WTC11 (cell line): ENCODE results near the gene MIB1.
A peak's percentile ranks its signal among the peaks of the same experiment; 100 is the strongest.

Experiments used
- FOXK1 ChIP-seq: sonication (generic); formaldehyde crosslinking; IDR thresholded peaks from 2 replicates; pipeline ENCODE4 v1.8.0; 2022; ENCODE audit warnings: mild to moderate bottlenecking, moderate library complexity, missing genetic modification reagents
- TF ChIP-seq, protein P1 (sequence below): sonication (generic); formaldehyde crosslinking; IDR thresholded peaks from 2 replicates; pipeline ENCODE4 v1.8.1; 2023; ENCODE audit warnings: mild to moderate bottlenecking, missing genetic modification reagents, borderline replicate concordance
- TF ChIP-seq, protein P2 (sequence below): fragments of 200-600 bp; IDR thresholded peaks from 2 replicates; pipeline ENCODE4 v1.8.0; 2022; ENCODE audit warnings: antibody characterized with exemption
- TF ChIP-seq, protein P3 (sequence below): sonication (generic); formaldehyde crosslinking; IDR thresholded peaks from 2 replicates; pipeline ENCODE4 v1.8.1; 2023; ENCODE audit warnings: mild to moderate bottlenecking, missing genetic modification reagents, moderate library complexity
- TF ChIP-seq, protein P4 (sequence below): sonication (generic); formaldehyde crosslinking; conservative IDR thresholded peaks from 2 replicates; pipeline ENCODE4 v1.8.1; 2022; ENCODE audit warnings: mild to moderate bottlenecking, missing genetic modification reagents
- TF ChIP-seq, protein P5 (sequence below): sonication (generic); formaldehyde crosslinking; IDR thresholded peaks from 2 replicates; pipeline ENCODE4 v1.8.0; 2023; ENCODE audit warnings: missing genetic modification reagents
- TF ChIP-seq, protein P6 (sequence below): sonication (generic); formaldehyde crosslinking; IDR thresholded peaks from 2 replicates; pipeline ENCODE4 v1.8.0; 2022; ENCODE audit warnings: mild to moderate bottlenecking, missing genetic modification reagents
- TF ChIP-seq, protein P7 (sequence below): fragments of 250-450 bp; sonication (Bioruptor Pico); IDR thresholded peaks from 2 replicates; pipeline ENCODE4 v1.9.0; 2021; ENCODE audit warnings: mild to moderate bottlenecking

DNA sequence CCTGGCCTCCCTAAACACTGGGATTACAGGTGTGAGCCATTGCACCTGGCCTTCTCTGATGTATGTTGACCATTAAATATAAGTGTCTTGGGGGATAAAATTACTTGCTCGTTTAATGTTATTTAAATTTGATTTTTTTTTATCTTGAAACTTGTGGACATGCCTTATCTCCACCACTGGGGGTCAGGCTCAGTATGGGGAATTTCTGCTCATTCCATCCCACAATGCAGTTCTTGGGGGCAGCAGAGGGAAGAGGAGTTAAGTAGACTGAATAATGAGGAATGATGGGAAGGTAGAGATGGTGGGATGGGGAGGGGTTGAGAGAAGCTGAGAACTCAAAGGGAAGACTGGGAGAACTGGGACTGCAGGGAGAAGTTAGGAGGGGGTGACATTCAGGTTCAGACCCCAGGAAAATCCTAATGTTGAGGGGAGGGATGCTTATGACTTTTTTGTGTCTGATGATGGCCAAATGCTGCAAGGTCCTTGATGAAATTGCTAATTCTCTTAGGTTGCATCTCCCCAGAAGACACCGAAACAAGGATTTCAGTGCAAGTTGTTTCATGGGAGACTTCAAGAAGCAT, 174.2 kb downstream of the MIB1 start:
- TF ChIP-seq, protein P1, sequence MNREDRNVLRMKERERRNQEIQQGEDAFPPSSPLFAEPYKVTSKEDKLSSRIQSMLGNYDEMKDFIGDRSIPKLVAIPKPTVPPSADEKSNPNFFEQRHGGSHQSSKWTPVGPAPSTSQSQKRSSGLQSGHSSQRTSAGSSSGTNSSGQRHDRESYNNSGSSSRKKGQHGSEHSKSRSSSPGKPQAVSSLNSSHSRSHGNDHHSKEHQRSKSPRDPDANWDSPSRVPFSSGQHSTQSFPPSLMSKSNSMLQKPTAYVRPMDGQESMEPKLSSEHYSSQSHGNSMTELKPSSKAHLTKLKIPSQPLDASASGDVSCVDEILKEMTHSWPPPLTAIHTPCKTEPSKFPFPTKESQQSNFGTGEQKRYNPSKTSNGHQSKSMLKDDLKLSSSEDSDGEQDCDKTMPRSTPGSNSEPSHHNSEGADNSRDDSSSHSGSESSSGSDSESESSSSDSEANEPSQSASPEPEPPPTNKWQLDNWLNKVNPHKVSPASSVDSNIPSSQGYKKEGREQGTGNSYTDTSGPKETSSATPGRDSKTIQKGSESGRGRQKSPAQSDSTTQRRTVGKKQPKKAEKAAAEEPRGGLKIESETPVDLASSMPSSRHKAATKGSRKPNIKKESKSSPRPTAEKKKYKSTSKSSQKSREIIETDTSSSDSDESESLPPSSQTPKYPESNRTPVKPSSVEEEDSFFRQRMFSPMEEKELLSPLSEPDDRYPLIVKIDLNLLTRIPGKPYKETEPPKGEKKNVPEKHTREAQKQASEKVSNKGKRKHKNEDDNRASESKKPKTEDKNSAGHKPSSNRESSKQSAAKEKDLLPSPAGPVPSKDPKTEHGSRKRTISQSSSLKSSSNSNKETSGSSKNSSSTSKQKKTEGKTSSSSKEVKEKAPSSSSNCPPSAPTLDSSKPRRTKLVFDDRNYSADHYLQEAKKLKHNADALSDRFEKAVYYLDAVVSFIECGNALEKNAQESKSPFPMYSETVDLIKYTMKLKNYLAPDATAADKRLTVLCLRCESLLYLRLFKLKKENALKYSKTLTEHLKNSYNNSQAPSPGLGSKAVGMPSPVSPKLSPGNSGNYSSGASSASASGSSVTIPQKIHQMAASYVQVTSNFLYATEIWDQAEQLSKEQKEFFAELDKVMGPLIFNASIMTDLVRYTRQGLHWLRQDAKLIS (CRISPR knock-in tag) = no peak
- TF ChIP-seq, protein P2, sequence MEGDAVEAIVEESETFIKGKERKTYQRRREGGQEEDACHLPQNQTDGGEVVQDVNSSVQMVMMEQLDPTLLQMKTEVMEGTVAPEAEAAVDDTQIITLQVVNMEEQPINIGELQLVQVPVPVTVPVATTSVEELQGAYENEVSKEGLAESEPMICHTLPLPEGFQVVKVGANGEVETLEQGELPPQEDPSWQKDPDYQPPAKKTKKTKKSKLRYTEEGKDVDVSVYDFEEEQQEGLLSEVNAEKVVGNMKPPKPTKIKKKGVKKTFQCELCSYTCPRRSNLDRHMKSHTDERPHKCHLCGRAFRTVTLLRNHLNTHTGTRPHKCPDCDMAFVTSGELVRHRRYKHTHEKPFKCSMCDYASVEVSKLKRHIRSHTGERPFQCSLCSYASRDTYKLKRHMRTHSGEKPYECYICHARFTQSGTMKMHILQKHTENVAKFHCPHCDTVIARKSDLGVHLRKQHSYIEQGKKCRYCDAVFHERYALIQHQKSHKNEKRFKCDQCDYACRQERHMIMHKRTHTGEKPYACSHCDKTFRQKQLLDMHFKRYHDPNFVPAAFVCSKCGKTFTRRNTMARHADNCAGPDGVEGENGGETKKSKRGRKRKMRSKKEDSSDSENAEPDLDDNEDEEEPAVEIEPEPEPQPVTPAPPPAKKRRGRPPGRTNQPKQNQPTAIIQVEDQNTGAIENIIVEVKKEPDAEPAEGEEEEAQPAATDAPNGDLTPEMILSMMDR = peak; percentile 63
- TF ChIP-seq FOXK1 (CRISPR knock-in tag) = no peak
- TF ChIP-seq, protein P3, sequence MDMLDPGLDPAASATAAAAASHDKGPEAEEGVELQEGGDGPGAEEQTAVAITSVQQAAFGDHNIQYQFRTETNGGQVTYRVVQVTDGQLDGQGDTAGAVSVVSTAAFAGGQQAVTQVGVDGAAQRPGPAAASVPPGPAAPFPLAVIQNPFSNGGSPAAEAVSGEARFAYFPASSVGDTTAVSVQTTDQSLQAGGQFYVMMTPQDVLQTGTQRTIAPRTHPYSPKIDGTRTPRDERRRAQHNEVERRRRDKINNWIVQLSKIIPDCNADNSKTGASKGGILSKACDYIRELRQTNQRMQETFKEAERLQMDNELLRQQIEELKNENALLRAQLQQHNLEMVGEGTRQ = no peak
- TF ChIP-seq, protein P4, sequence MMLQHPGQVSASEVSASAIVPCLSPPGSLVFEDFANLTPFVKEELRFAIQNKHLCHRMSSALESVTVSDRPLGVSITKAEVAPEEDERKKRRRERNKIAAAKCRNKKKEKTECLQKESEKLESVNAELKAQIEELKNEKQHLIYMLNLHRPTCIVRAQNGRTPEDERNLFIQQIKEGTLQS = no peak
- TF ChIP-seq, protein P5, sequence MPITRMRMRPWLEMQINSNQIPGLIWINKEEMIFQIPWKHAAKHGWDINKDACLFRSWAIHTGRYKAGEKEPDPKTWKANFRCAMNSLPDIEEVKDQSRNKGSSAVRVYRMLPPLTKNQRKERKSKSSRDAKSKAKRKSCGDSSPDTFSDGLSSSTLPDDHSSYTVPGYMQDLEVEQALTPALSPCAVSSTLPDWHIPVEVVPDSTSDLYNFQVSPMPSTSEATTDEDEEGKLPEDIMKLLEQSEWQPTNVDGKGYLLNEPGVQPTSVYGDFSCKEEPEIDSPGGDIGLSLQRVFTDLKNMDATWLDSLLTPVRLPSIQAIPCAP (CRISPR knock-in tag) = no peak
- TF ChIP-seq, protein P6, sequence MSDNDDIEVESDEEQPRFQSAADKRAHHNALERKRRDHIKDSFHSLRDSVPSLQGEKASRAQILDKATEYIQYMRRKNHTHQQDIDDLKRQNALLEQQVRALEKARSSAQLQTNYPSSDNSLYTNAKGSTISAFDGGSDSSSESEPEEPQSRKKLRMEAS (CRISPR knock-in tag) = no peak
- TF ChIP-seq, protein P7, sequence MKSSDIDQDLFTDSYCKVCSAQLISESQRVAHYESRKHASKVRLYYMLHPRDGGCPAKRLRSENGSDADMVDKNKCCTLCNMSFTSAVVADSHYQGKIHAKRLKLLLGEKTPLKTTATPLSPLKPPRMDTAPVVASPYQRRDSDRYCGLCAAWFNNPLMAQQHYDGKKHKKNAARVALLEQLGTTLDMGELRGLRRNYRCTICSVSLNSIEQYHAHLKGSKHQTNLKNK = no peak
